IPS-NIHi11 (cell line): Measurements from ENCODE around the gene LSM4.

ENCODE experiments used
- DNase-seq: peaks from one replicate; pipeline ENCODE4 v3.0.0; 2012; ENCODE audit warnings: mixed read lengths, low spot score

Gene LSM4

DNA sequence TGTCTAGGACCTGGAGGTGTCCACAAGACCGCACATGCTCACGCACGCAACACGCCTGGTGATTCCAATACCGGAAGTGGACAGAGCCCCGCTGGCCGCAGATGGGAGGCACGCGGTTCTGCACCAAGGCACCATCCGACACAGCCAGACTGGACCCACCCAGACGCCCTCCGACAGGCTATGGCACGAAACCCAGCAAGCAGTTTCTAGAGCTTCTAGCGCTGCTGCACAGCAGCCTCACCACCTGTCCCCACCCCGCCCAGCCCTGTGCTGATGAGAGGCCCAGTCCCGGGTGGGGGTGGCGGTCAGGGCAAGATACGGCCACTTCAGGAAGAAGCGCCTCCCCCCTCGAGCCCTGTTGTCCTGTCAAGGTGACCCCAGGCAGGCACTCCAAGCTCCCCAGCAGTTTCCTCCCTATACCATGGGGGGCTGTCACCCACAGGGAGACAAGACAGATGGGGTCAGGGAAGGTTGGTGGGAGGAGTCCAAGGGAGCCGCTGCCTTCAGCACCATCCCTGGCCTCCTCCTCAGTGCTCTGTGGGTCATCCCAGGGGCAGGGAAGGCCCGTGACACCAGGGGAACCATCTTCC is 11.3 kb downstream of the LSM4 start:
- no peak for DNase-seq

GRCh38 chr19:18310966-18311365 is 11.9 kb downstream of the LSM4 start:
- DNase-seq, result no peak

GRCh38 chr19:18310118-18310909 is 12.6 kb downstream of the LSM4 start:
- no peak for DNase-seq

DNA sequence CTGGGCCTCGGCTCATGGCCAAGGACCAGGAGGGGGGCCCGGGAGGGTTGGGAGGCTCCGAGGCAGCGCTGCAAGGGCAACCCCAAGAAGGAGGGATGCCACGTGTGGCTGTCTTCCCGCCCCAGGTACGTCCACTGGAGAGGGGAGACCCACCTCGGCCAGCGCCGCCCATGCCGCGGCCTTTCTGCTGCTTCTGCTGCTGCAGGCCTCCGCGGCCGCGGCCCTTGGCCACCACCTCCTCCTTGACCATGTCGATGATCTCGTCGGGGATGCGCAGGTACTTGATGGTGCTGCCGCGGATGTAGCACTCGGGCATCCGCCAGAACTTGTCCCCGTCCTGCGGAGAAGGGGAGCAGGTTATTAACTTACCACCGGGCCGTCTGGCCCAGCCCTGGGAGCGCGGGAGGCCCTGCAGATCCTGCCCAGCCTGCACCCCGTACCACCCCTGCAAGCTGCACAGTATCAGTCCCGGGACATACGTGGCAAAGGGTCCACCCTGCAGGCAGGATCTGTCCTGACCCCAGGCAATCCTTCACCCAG is 13.3 kb downstream of the LSM4 start:
- no peak for DNase-seq

DNA sequence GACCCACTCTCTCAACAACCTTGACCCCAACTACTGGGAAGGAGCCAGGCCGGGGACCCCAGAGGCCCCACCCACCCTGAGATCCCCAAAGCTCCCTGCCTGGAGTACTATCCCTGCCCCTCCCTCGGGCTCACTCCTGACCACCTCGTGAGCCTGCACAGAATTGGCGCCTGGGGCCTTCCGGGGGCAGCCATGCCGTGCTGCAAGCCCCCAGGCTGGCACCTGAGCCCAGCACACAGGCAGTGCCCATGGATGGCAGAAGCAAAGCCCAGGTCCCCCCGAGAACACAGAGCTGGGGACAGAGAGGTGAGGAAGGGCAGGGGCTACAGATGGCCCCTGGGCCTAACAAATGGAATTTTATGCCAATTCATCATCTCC is 13.9 kb downstream of the LSM4 start:
- no peak for DNase-seq

GRCh38 chr19:18308051-18308947 is 14.6 kb downstream of the LSM4 start:
- no peak for DNase-seq

GRCh38 chr19:18307271-18307681 is 15.6 kb downstream of the LSM4 start:
- DNase-seq, result no peak

DNA sequence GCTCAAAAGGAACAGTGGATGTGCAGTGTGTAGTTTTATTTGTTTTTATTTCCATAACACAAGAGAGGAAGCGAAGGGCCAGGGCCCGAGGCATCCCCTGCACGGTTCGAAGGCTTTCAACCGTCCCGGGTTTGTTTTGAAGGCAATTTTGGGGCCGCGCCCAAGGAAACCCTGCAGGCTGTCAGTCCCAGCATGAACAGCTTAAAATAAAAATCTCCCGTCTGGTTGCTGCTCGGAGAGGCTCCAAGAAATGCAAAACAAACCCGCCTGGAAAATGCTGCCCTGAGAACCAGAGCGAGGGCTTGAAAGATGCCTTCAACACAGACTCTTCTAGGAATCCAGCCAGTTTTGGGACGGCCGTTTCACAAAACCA is 16.0 kb downstream of the LSM4 start:
- DNase-seq, result no peak

DNA sequence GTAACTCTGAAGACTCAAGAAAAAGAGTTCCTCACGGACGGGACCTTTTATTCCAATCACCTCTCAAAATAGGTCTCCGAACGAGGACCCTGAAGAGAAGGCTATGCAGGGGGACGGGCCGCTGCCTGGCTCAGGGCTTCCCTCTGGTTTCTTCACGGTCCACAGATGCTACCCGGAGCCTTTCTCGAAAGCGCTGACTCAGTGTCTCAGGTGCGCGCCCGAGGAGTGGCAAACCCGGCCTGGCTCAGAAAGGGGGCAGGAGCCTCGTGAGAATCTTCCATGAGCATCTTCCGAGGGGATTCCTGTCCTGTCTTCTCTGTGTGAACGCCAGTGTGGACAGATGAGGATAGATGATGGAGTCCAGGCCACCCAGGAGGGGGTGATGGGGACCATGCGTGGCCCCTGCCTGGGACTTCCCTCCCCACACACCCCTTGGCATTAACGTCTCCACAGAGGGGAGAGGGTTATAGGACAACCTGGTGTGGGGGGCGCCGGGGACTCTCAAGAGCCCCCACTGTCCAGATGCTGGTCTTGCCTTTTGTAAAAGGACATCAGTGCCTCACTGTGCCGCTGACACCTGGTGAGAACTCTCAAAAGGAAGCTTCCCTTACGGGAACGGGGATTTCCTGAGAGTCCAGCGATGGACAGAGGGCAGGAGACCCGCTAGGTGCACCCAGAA is 16.5 kb downstream of the LSM4 start:
- DNase-seq, result no peak

DNA sequence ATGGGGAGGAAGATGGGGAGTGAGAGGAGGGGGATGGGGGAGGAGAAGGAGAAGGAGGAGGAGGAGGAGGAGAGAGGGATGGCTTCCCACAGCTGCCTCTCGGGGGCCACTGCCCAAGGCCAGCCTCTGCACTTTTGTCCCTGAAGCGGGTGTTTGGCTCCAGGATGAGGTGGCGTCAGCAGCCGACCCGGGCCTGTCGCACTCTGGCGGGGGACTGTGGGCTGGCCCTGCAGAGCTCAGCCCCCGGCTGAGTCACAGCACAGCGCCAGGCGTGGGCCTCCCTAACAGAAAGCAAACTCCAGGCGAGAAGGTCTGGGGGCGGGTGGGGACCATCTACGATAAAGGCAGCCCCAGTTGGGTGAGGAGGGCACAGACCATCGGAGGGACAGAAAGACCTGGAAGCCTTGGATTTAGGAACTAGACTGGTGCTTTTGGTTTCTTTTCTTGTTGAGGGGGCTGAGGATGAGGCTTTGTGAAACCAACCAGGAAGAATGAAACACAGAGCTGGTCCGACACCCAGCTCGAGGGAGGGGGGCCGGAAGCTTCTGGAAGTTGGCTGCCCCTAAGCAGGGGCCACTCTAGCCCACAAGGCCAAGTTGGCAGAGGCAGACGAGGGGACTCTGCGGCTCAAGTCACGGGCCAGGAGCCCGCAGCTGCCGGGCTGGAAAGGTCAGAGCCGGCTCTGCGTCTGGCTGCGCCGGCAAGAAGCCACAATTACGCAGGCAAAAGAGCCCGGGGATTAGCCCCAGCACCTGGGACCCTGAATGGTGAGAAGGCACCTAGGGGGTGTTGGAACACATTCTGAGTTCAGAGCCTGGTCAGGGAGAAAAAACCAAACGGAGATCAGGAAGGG is 18.2 kb downstream of the LSM4 start:
- peak; percentile 75 for DNase-seq

DNA sequence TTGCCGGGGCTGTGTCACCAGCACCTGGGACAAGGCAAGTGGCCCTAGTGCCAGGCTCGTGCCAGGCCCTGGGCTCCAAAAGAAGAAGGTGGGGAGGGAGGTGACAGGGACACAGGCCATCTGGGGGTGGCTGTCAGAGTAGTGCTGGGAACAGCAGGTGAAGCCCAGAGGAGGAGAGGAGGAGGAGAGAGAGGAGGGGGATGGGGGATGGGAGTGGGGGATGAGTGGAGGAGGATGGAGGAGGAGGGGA is 18.7 kb downstream of the LSM4 start:
- no peak for DNase-seq

- DNase-seq, result no peak
Observed at GRCh38 chr19:18301718-18302111, 21.2 kb downstream of the LSM4 start.

GRCh38 chr19:18300930-18301717 is 21.8 kb downstream of the LSM4 start:
- peak; percentile 52 for DNase-seq

DNA sequence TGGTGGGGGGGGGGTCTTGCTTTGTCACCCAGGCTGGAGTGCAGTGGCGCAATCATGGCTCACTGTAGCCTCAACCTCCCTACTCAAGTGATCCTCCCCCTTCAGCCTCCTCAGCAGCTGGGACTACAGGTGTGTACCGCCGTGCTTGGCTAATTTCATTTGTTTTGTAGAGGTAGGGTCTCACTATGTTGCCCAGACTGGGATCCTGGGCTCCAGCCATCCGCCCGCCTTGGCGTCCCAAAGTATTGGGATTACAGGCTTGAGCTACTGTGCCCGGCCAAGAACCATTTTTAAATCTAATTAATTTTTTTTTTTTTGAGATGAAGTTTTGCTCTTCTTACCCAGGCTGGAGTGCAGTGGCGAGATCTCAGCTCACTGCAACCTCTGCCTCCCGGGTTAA is 23.2 kb downstream of the LSM4 start:
- no peak for DNase-seq

GRCh38 chr19:18298601-18299000 is 24.3 kb downstream of the LSM4 start:
- DNase-seq, result no peak

GRCh38 chr19:18297308-18297707 is 25.6 kb downstream of the LSM4 start:
- no peak for DNase-seq

GRCh38 chr19:18295034-18295451 is 27.8 kb downstream of the LSM4 start:
- DNase-seq, result no peak

GRCh38 chr19:18294467-18294864 is 28.4 kb downstream of the LSM4 start:
- DNase-seq, result peak; percentile 51

DNA sequence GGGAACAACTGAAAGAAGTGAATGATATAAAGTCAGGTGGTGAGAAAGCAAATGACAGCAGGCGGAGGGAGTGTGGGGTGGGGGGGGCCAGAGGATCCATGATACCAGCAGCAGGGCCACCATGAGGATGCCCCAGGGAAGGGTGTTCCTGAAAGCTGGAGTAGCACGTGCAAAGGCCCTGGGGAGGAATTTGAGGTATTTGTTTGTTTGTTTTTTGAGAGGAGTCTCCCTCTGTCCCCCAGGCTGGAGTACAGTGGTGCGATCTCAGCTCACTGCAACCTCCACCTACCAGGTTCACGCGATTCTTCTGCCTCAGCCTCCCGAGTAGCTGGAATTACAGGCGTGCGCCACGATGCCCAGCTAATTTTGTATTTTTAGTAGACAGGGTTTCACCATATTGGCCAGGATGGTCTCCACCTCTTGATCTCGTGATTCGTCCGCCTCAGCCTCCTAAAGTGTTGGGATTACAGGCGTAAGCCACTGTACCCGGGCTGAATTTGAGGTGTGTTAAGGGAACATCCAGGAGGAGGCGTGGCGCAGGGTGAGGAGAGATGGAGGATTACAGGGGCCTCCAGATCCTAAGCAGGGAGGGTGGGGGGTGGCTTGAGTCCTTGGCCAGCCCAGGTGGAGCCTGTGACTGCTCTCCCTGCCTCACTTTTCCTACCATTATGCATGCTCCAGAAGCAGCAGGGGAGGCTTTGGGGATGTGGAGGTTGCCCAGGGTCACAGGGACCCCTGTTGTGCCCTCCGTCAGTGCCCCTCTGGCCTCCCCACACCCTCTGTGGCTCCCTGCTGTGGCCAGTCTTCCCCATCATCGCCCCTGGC is 29.0 kb downstream of the LSM4 start:
- no peak for DNase-seq
